ENCODE measurements around the gene TMEM233.

The TMEM233 gene

GRCh38 chr12:119692410-119692809 lies 98.8 kb downstream of the TMEM233 start:
- TF ChIP-seq RAD21 (IDR thresholded peaks at IDR 0.05; ENCODE audit: low read depth) (no peak), ZBTB7A (IDR thresholded peaks at IDR 0.05; ENCODE audit: low read depth) (no peak), REST (IDR thresholded peaks at IDR 0.05; ENCODE audit: low read depth) (no peak), TAF1 (IDR thresholded peaks at IDR 0.05; ENCODE audit: low read depth) (no peak), CREB1 (IDR thresholded peaks at IDR 0.05; ENCODE audit: low read depth) (no peak), YY1 (IDR thresholded peaks at IDR 0.05; ENCODE audit: low read depth) (no peak), EGR1 (IDR thresholded peaks at IDR 0.05) (no peak), TEAD4 (IDR thresholded peaks at IDR 0.05) (no peak), EP300 (IDR thresholded peaks at IDR 0.05; ENCODE audit: borderline replicate concordance) (no peak), FOXM1 (IDR thresholded peaks at IDR 0.05; ENCODE audit: borderline replicate concordance, low read depth) (no peak), MAX (IDR thresholded peaks at IDR 0.05) (no peak), TCF12 (IDR thresholded peaks at IDR 0.05; ENCODE audit: low read depth) (no peak), CEBPB (IDR thresholded peaks at IDR 0.05) (no peak), USF1 (IDR thresholded peaks at IDR 0.05) (no peak), NFIC (IDR thresholded peaks at IDR 0.05) (no peak)

Data from Ishikawa (cell line).